Stimulated activated memory B cell treated with anti-CD40 and anti-IgM and Interleukin-4, amounts not matched to agents 10 μg/mL and 1 μg/mL and 100 μg/mL, for 72 hours (primary cell): Measurements from ENCODE around the gene NDUFAB1.
"Not testable (repeated sequence)": the region's sequence is repeated elsewhere in the genome, so short reads cannot be mapped to it uniquely, and the experiment has no call there.

ENCODE experiments used
- ATAC-seq: fragments of 150-1000 bp; cut with Tn5 transposase; 2 replicates; pipeline ENCODE4 v1.10.0; 2021
- H3K27ac Mint-ChIP-seq: one replicate; pipeline ENCODE4 v1.8.0; 2022; ENCODE audit warnings: mild to moderate bottlenecking, mixed read lengths
- H3K27me3 Mint-ChIP-seq: one replicate; pipeline ENCODE4 v1.8.0; 2022; ENCODE audit warnings: mixed read lengths
- H3K36me3 Mint-ChIP-seq: one replicate; pipeline ENCODE4 v1.8.0; 2022; ENCODE audit warnings: mixed read lengths
- H3K4me1 Mint-ChIP-seq: one replicate; pipeline ENCODE4 v1.8.0; 2022; ENCODE audit warnings: mixed read lengths
- H3K4me3 Mint-ChIP-seq: one replicate; pipeline ENCODE4 v1.8.0; 2022; ENCODE audit warnings: mild to moderate bottlenecking, moderate library complexity, mixed read lengths
- H3K9me3 Mint-ChIP-seq: one replicate; pipeline ENCODE4 v1.8.0; 2022; ENCODE audit warnings: mixed read lengths

NDUFAB1 gene

GRCh38 chr16:23597003-23597756, 1.1 kb upstream of the NDUFAB1 start:
- peak overlapping the region; percentile 22 for H3K4me3 Mint-ChIP-seq

GRCh38 chr16:23595246-23595950, 718 bp downstream of the NDUFAB1 start:
- H3K4me1 Mint-ChIP-seq, result peaks cover 29% of the 10 kb centered on the region
- H3K36me3 Mint-ChIP-seq, result peaks cover 24% of the 10 kb centered on the region
- no peak for ATAC-seq
- peak overlapping the region; percentile 86 for H3K4me3 Mint-ChIP-seq
- H3K9me3 Mint-ChIP-seq, result no peaks in the 10 kb centered on the region
- no peaks in the 10 kb centered on the region for H3K27me3 Mint-ChIP-seq
- peak overlapping the region; percentile 20 for H3K27ac Mint-ChIP-seq

More at GRCh38 chr16:23597003-23597756, 1.1 kb upstream of the NDUFAB1 start:
- peaks cover 19% of the 10 kb centered on the region for H3K4me1 Mint-ChIP-seq
- peak; percentile 61 for ATAC-seq
- no peaks in the 10 kb centered on the region for H3K9me3 Mint-ChIP-seq
- no peaks in the 10 kb centered on the region for H3K27me3 Mint-ChIP-seq
- H3K27ac Mint-ChIP-seq, result peak overlapping the region; percentile 20
- H3K36me3 Mint-ChIP-seq, result peaks cover 20% of the 10 kb centered on the region

GRCh38 chr16:23594186-23594585, 1.9 kb downstream of the NDUFAB1 start:
- Mint-ChIP-seq H3K27ac (no peak overlapping the region), H3K27me3 (no peaks in the 10 kb centered on the region), H3K9me3 (no peaks in the 10 kb centered on the region), H3K36me3 (peaks cover 33% of the 10 kb centered on the region), H3K4me3 (no peak overlapping the region), H3K4me1 (peaks cover 29% of the 10 kb centered on the region)
- ATAC-seq, result no peak

- H3K36me3 Mint-ChIP-seq, result peaks cover 47% of the 10 kb centered on the region
- no peaks in the 10 kb centered on the region for H3K27me3 Mint-ChIP-seq
Measured at GRCh38 chr16:23590181-23590580, 5.9 kb downstream of the NDUFAB1 start.

GRCh38 chr16:23587726-23588125, 8.4 kb downstream of the NDUFAB1 start:
- no peak for ATAC-seq
- H3K4me3 Mint-ChIP-seq, result no peak overlapping the region
- no peaks in the 10 kb centered on the region for H3K9me3 Mint-ChIP-seq
- H3K4me1 Mint-ChIP-seq, result peaks cover 11% of the 10 kb centered on the region
- no peak overlapping the region for H3K27ac Mint-ChIP-seq
- H3K36me3 Mint-ChIP-seq, result peaks cover 56% of the 10 kb centered on the region
- no peaks in the 10 kb centered on the region for H3K27me3 Mint-ChIP-seq

More at GRCh38 chr16:23590181-23590580, 5.9 kb downstream of the NDUFAB1 start:
- no peak overlapping the region for H3K4me3 Mint-ChIP-seq
- no peaks in the 10 kb centered on the region for H3K9me3 Mint-ChIP-seq
- ATAC-seq, result no peak
- no peak overlapping the region for H3K27ac Mint-ChIP-seq
- H3K4me1 Mint-ChIP-seq, result peaks cover 13% of the 10 kb centered on the region

- no peaks in the 10 kb centered on the region for H3K4me1 Mint-ChIP-seq
Measured at GRCh38 chr16:23584186-23585076, 11.7 kb downstream of the NDUFAB1 start.

GRCh38 chr16:23583271-23583670, 12.8 kb downstream of the NDUFAB1 start:
- H3K36me3 Mint-ChIP-seq, result peaks cover 50% of the 10 kb centered on the region
- not testable (repeated sequence) for H3K9me3 Mint-ChIP-seq, H3K27me3 Mint-ChIP-seq

More at GRCh38 chr16:23584186-23585076, 11.7 kb downstream of the NDUFAB1 start:
- Mint-ChIP-seq H3K9me3 (peaks cover 2% of the 10 kb centered on the region), H3K36me3 (peaks cover 50% of the 10 kb centered on the region), H3K27me3 (no peaks in the 10 kb centered on the region), H3K4me3 (no peak overlapping the region), H3K27ac (no peak overlapping the region)
- no peak for ATAC-seq

GRCh38 chr16:23581764-23582163, 14.4 kb downstream of the NDUFAB1 start:
- Mint-ChIP-seq H3K36me3 (peaks cover 43% of the 10 kb centered on the region), H3K9me3 (peaks cover 3% of the 10 kb centered on the region), H3K27ac (no peak overlapping the region), H3K4me3 (no peak overlapping the region), H3K4me1 (no peaks in the 10 kb centered on the region), H3K27me3 (no peaks in the 10 kb centered on the region)
- no peak for ATAC-seq

More at GRCh38 chr16:23583271-23583670, 12.8 kb downstream of the NDUFAB1 start:
- not testable (repeated sequence) for H3K4me1 Mint-ChIP-seq, H3K27ac Mint-ChIP-seq, ATAC-seq, H3K4me3 Mint-ChIP-seq

GRCh38 chr16:23580391-23580790, 15.7 kb downstream of the NDUFAB1 start:
- peaks cover 44% of the 10 kb centered on the region for H3K36me3 Mint-ChIP-seq
- no peaks in the 10 kb centered on the region for H3K4me1 Mint-ChIP-seq
- no peak overlapping the region for H3K4me3 Mint-ChIP-seq
- H3K9me3 Mint-ChIP-seq, result peaks cover 3% of the 10 kb centered on the region
- H3K27ac Mint-ChIP-seq, result no peak overlapping the region
- no peak for ATAC-seq
- H3K27me3 Mint-ChIP-seq, result no peaks in the 10 kb centered on the region

- Mint-ChIP-seq H3K9me3 (peaks cover 3% of the 10 kb centered on the region), H3K4me3 (no peak overlapping the region)
Measured at GRCh38 chr16:23579371-23579770, 16.7 kb downstream of the NDUFAB1 start.

GRCh38 chr16:23578101-23578830, 17.9 kb downstream of the NDUFAB1 start:
- Mint-ChIP-seq H3K27me3 (no peaks in the 10 kb centered on the region), H3K9me3 (peaks cover 3% of the 10 kb centered on the region), H3K4me1 (no peaks in the 10 kb centered on the region), H3K4me3 (no peak overlapping the region), H3K36me3 (peaks cover 41% of the 10 kb centered on the region), H3K27ac (no peak overlapping the region)
- ATAC-seq, result no peak

More at GRCh38 chr16:23579371-23579770, 16.7 kb downstream of the NDUFAB1 start:
- ATAC-seq, result no peak
- no peaks in the 10 kb centered on the region for H3K27me3 Mint-ChIP-seq
- H3K36me3 Mint-ChIP-seq, result peaks cover 47% of the 10 kb centered on the region
- H3K27ac Mint-ChIP-seq, result no peak overlapping the region
- no peaks in the 10 kb centered on the region for H3K4me1 Mint-ChIP-seq

GRCh38 chr16:23577493-23577892, 18.6 kb downstream of the NDUFAB1 start:
- Mint-ChIP-seq H3K27me3 (no peaks in the 10 kb centered on the region), H3K36me3 (peaks cover 33% of the 10 kb centered on the region), H3K27ac (no peak overlapping the region), H3K4me1 (no peaks in the 10 kb centered on the region), H3K9me3 (peaks cover 3% of the 10 kb centered on the region), H3K4me3 (no peak overlapping the region)
- no peak for ATAC-seq

GRCh38 chr16:23575834-23576233, 20.3 kb downstream of the NDUFAB1 start:
- no peak overlapping the region for H3K27ac Mint-ChIP-seq
- H3K4me1 Mint-ChIP-seq, result peaks cover 8% of the 10 kb centered on the region
- H3K27me3 Mint-ChIP-seq, result no peaks in the 10 kb centered on the region
- peaks cover 27% of the 10 kb centered on the region for H3K36me3 Mint-ChIP-seq
- H3K9me3 Mint-ChIP-seq, result peaks cover 3% of the 10 kb centered on the region
- ATAC-seq, result no peak
- H3K4me3 Mint-ChIP-seq, result no peak overlapping the region

GRCh38 chr16:23573817-23574216, 22.3 kb downstream of the NDUFAB1 start:
- no peak for ATAC-seq
- H3K27me3 Mint-ChIP-seq, result no peaks in the 10 kb centered on the region
- H3K36me3 Mint-ChIP-seq, result peaks cover 20% of the 10 kb centered on the region
- no peak overlapping the region for H3K4me3 Mint-ChIP-seq
- no peak overlapping the region for H3K27ac Mint-ChIP-seq
- no peaks in the 10 kb centered on the region for H3K9me3 Mint-ChIP-seq
- H3K4me1 Mint-ChIP-seq, result peaks cover 23% of the 10 kb centered on the region
